ENCODE measurements around the gene EPHA10. TPM values are rescaled to one million over a fixed set of nuclear protein-coding genes. Genes with fewer than 3 reads are reported as not detected.

Gene EPHA10
- total and polyA plus RNA-seq, 4 donors: 0.20 to 1.7 (median 0.26) TPM; not detected in 1

- Histone ChIP-seq H3K27ac (ENCODE audit: low read depth in 1 of 2, low read length in 1 of 2) (no peak overlapping the region), H3K4me3 (no peak overlapping the region), H3K9me3 (ENCODE audit: control insufficient read depth in 4 of 4, insufficient read depth in 3 of 4, low read length in 3 of 4) (peaks cover 0 to 4% (median 0%) of the 10 kb centered on the region in 4 donors), H3K4me1 (ENCODE audit: control insufficient read depth in 5 of 5, insufficient read depth in 5 of 5, low read length in 5 of 5) (no peaks in the 10 kb centered on the region), H3K9ac (ENCODE audit: insufficient read depth in 1 of 2, low read length in 2 of 2) (no peak overlapping the region), H3K27me3 (ENCODE audit: control insufficient read depth in 3 of 3, insufficient read depth in 3 of 3, low read length in 2 of 3) (peaks cover 0 to 21% (median 4%) of the 10 kb centered on the region in 3 donors), H3K36me3 (ENCODE audit: control insufficient read depth in 4 of 4, insufficient read depth in 4 of 4, low read length in 4 of 4) (no peaks in the 10 kb centered on the region)
- TF ChIP-seq CTCF (IDR thresholded peaks at IDR 0.05; ENCODE audit: control extremely low read depth, extremely low read depth): no peak
- 83 to 89% methylated on average over 11 of the region's 11 CpGs for WGBS, 2 donors
- ATAC-seq (ENCODE audit: insufficient read depth, low FRiP score): no peak
- DNase-seq: no peak
Observed at GRCh38 chr1:37666241-37666867, 98.6 kb downstream of the EPHA10 start.

Small RNAs within 50 kb of the gene (small RNA-seq; reads per million reads assigned to genes)
- gene RF00019 (ENCODE audit: low replicate concordance): not detected

Other genes with a start within 250 kb of the EPHA10 start
- gene SNIP1, start 210.8 kb downstream of the EPHA10 start, total RNA-seq: 10 to 100 TPM; 14.2 to 22.4 TPM
- gene SNIP1, start 210.8 kb downstream of the EPHA10 start, polyA plus RNA-seq: 1 to 10 TPM; 4.5 to 5.4 TPM
- gene DNALI1, start 208.2 kb downstream of the EPHA10 start, total RNA-seq: 10 to 100 TPM; 20.8 to 48.5 TPM
- 10 to 100 TPM; 17.8 to 31.2 TPM for gene DNALI1, start 208.2 kb downstream of the EPHA10 start, polyA plus RNA-seq
- gene GNL2, start 169.2 kb downstream of the EPHA10 start, total RNA-seq: 10 to 100 TPM; 41.1 to 47.5 TPM
- gene GNL2, start 169.2 kb downstream of the EPHA10 start, polyA plus RNA-seq: 100 to 1,000 TPM in 1 of 2 donors, 10 to 100 TPM in 1; 39.3 to 148 TPM
- gene RSPO1, start 130.2 kb downstream of the EPHA10 start, total RNA-seq: 1 to 10 TPM in 1 of 2 donors, under 1 TPM in 1; 0.43 to 1.7 TPM
- gene RSPO1, start 130.2 kb downstream of the EPHA10 start, polyA plus RNA-seq: 1 to 10 TPM in 1 of 2 donors, under 1 TPM in 1; 0.93 to 1.4 TPM
- gene CDCA8, start 72.6 kb downstream of the EPHA10 start, total RNA-seq: 1 to 10 TPM in 1 of 2 donors, under 1 TPM in 1; 0.80 to 1.4 TPM
- 1 to 10 TPM; 1.8 to 2.2 TPM for gene CDCA8, start 72.6 kb downstream of the EPHA10 start, polyA plus RNA-seq
- gene MANEAL, start 28.7 kb upstream of the EPHA10 start, total RNA-seq: 1 to 10 TPM; 2.3 to 8.1 TPM
- gene MANEAL, start 28.7 kb upstream of the EPHA10 start, polyA plus RNA-seq: 1 to 10 TPM; 2.8 to 4.0 TPM
- gene C1orf122, start 42.7 kb upstream of the EPHA10 start, total RNA-seq: 10 to 100 TPM in 1 of 2 donors, 1 to 10 TPM in 1; 4.7 to 53.8 TPM
- gene C1orf122, start 42.7 kb upstream of the EPHA10 start, polyA plus RNA-seq: 10 to 100 TPM; 26.9 to 70.2 TPM
- gene YRDC, start 43.1 kb upstream of the EPHA10 start, total RNA-seq: 10 to 100 TPM in 1 of 2 donors, 1 to 10 TPM in 1; 9.5 to 18.4 TPM
- gene YRDC, start 43.1 kb upstream of the EPHA10 start, polyA plus RNA-seq: 10 to 100 TPM; 11.8 to 26.2 TPM
- gene MTF1, start 94.5 kb upstream of the EPHA10 start, total RNA-seq: 10 to 100 TPM in 1 of 2 donors, 1 to 10 TPM in 1; 7.9 to 23.3 TPM
- 10 to 100 TPM in 1 of 2 donors, 1 to 10 TPM in 1; 2.6 to 13.6 TPM for gene MTF1, start 94.5 kb upstream of the EPHA10 start, polyA plus RNA-seq
- 10 to 100 TPM; 30.3 to 40.8 TPM for gene INPP5B, start 181.9 kb upstream of the EPHA10 start, total RNA-seq
- gene INPP5B, start 181.9 kb upstream of the EPHA10 start, polyA plus RNA-seq: 10 to 100 TPM in 1 of 2 donors, 1 to 10 TPM in 1; 9.2 to 24.1 TPM
- gene SF3A3, start 224.9 kb upstream of the EPHA10 start, total RNA-seq: 10 to 100 TPM; 39.9 to 79.0 TPM
- 10 to 100 TPM; 19.1 to 30.6 TPM for gene SF3A3, start 224.9 kb upstream of the EPHA10 start, polyA plus RNA-seq
- 10 to 100 TPM in 1 of 2 donors, 1 to 10 TPM in 1; 10.0 to 26.0 TPM for gene FHL3, start 240.4 kb upstream of the EPHA10 start, total RNA-seq
- gene FHL3, start 240.4 kb upstream of the EPHA10 start, polyA plus RNA-seq: 10 to 100 TPM; 21.8 to 33.1 TPM
- 10 to 100 TPM; 27.3 to 31.2 TPM for gene UTP11, start 247.6 kb upstream of the EPHA10 start, total RNA-seq
- 10 to 100 TPM; 31.0 to 33.7 TPM for gene UTP11, start 247.6 kb upstream of the EPHA10 start, polyA plus RNA-seq

Data from lung (tissue), 13 donors.